ENCODE data around the gene PNMA3. TPM values are rescaled to one million over a fixed set of nuclear protein-coding genes. Genes with fewer than 3 reads are reported as not detected.

Gene PNMA3
- total RNA-seq, 1 experiment from 2014 or later, result 0.41 TPM

DNA sequence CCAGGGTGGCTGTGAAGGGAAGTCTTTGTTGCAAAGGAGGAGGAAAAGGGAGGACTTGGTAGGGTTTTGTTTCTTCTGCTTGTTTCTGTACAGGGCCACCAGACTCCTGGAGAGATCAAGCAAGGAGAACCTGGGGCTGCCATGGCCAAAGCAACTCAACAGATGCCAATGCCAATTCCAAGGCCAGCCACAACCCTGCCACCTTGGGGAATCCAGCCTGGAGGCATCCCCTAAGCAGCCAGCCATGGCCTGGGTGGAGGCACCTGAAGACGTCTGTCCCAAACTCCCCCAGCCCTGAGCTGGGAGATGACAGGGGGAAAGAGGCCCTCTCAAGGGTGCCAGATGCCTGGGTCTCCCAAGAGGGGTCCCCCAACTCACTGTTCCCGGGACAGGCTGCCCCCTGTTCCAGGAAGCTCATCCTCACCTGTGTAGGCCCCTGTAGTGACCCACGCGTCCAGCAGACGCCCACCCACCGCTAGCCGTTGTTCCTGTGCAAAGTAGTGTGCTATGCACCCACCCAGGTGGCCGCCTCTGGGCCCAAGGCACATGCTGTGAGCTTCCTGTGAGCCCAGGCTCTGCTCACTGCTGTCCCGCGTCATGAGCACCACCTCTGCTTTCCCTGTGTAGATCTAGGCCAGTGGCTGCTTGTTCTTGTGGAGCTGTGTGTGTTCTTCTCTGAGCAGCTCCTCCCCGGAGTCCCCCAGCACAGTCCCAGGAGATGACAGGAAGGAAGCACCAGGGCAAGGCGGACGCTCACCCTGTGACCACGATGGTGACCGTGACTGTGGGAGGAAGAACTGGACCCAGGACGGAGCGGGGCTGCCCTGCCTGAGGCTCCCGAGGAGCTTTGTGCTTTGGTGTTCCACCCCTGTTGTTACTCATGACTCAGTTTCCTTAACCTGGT is 3.2 kb downstream of the PNMA3 start:
- no peak overlapping the region for H3K4me3 ChIP-seq (ENCODE audit: low read depth in 2 of 2, low read length in 2 of 2)
- H3K27ac ChIP-seq (ENCODE audit: low read length), result no peak overlapping the region
- no peaks in the 10 kb centered on the region for H3K9me3 ChIP-seq (ENCODE audit: control insufficient read depth, insufficient read depth, low read depth, low read length)
- ATAC-seq, result no peak
- in situ Hi-C loops (cut with HindIII; ENCODE audit: low pct_unique_long_range_greater_than_20kb, low sequenced_read_pairs) (no loop called here), intact Hi-C loops (cut with micrococcal nuclease; ENCODE audit: unreplicated experiment) (no loop called here)
- peaks cover 11% of the 10 kb centered on the region for H3K27me3 ChIP-seq (ENCODE audit: control insufficient read depth, insufficient read depth, low read length)
- TF ChIP-seq POLR2AphosphoS5 (IDR thresholded peaks at IDR 0.05; ENCODE audit: low read depth, low read length) (no peak), TCF7L2 (IDR thresholded peaks at IDR 0.05; ENCODE audit: low read depth, low read length) (no peak), SIN3A (IDR thresholded peaks at IDR 0.05; ENCODE audit: borderline replicate concordance, insufficient read depth, low read depth, low read length) (no peak)
- TF ChIP-seq, protein P1, sequence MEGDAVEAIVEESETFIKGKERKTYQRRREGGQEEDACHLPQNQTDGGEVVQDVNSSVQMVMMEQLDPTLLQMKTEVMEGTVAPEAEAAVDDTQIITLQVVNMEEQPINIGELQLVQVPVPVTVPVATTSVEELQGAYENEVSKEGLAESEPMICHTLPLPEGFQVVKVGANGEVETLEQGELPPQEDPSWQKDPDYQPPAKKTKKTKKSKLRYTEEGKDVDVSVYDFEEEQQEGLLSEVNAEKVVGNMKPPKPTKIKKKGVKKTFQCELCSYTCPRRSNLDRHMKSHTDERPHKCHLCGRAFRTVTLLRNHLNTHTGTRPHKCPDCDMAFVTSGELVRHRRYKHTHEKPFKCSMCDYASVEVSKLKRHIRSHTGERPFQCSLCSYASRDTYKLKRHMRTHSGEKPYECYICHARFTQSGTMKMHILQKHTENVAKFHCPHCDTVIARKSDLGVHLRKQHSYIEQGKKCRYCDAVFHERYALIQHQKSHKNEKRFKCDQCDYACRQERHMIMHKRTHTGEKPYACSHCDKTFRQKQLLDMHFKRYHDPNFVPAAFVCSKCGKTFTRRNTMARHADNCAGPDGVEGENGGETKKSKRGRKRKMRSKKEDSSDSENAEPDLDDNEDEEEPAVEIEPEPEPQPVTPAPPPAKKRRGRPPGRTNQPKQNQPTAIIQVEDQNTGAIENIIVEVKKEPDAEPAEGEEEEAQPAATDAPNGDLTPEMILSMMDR (IDR thresholded peaks at IDR 0.05), result no peak
- TF ChIP-seq, protein P2, sequence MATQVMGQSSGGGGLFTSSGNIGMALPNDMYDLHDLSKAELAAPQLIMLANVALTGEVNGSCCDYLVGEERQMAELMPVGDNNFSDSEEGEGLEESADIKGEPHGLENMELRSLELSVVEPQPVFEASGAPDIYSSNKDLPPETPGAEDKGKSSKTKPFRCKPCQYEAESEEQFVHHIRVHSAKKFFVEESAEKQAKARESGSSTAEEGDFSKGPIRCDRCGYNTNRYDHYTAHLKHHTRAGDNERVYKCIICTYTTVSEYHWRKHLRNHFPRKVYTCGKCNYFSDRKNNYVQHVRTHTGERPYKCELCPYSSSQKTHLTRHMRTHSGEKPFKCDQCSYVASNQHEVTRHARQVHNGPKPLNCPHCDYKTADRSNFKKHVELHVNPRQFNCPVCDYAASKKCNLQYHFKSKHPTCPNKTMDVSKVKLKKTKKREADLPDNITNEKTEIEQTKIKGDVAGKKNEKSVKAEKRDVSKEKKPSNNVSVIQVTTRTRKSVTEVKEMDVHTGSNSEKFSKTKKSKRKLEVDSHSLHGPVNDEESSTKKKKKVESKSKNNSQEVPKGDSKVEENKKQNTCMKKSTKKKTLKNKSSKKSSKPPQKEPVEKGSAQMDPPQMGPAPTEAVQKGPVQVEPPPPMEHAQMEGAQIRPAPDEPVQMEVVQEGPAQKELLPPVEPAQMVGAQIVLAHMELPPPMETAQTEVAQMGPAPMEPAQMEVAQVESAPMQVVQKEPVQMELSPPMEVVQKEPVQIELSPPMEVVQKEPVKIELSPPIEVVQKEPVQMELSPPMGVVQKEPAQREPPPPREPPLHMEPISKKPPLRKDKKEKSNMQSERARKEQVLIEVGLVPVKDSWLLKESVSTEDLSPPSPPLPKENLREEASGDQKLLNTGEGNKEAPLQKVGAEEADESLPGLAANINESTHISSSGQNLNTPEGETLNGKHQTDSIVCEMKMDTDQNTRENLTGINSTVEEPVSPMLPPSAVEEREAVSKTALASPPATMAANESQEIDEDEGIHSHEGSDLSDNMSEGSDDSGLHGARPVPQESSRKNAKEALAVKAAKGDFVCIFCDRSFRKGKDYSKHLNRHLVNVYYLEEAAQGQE (IDR thresholded peaks at IDR 0.05; ENCODE audit: insufficient read depth in 1 of 2, low read depth in 2 of 2, low read length in 1 of 2), result no peak
- no peaks in the 10 kb centered on the region for H3K36me3 ChIP-seq (ENCODE audit: control insufficient read depth, insufficient read depth, low read length)
- H3K4me1 ChIP-seq (ENCODE audit: control insufficient read depth, insufficient read depth, low read length), result no peaks in the 10 kb centered on the region
- CTCF ChIA-PET, result no interaction called here
- no peak for DNase-seq (ENCODE audit: low read depth, low spot score)
- no TSS peak for BruUV-seq (replicated peaks)
- POLR2A ChIA-PET, result no interaction called here

DNA sequence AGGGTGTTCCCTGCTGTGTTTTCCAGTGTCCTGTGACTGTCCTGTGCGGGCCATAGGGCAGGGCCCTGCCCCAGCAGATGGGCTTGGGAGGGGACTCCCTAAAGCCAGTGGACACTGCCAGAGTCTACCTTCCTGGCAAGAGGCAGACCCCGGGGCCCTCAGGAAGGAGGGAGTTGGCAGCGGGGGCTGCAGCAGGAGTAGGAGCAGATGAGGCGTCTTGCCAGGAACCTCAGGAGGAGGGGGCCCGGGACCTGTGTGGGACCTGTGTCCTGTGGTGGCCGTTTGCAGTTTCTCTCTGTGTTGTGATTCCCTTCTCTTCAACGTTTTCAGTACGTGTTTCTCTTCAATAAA is 3.8 kb downstream of the PNMA3 start:
- ATAC-seq (no peak), DNase-seq (ENCODE audit: low read depth, low spot score) (no peak)
- in situ Hi-C loops (cut with HindIII; ENCODE audit: low pct_unique_long_range_greater_than_20kb, low sequenced_read_pairs), result no loop called here
- no TSS peak for BruUV-seq (replicated peaks)
- Histone ChIP-seq H3K4me1 (ENCODE audit: control insufficient read depth, insufficient read depth, low read length) (no peaks in the 10 kb centered on the region), H3K27ac (ENCODE audit: low read length) (no peak overlapping the region), H3K9me3 (ENCODE audit: control insufficient read depth, insufficient read depth, low read depth, low read length) (no peaks in the 10 kb centered on the region), H3K4me3 (ENCODE audit: low read depth in 2 of 2, low read length in 2 of 2) (no peak overlapping the region), H3K36me3 (ENCODE audit: control insufficient read depth, insufficient read depth, low read length) (no peaks in the 10 kb centered on the region), H3K27me3 (ENCODE audit: control insufficient read depth, insufficient read depth, low read length) (peaks cover 6% of the 10 kb centered on the region)
- intact Hi-C loops (cut with micrococcal nuclease; ENCODE audit: unreplicated experiment), result no loop called here
- POLR2A ChIA-PET, result no interaction called here
- CTCF ChIA-PET, result no interaction called here
- TF ChIP-seq, protein P2 (IDR thresholded peaks at IDR 0.05; ENCODE audit: insufficient read depth in 1 of 2, low read depth in 2 of 2, low read length in 1 of 2), result no peak
- TF ChIP-seq POLR2AphosphoS5 (IDR thresholded peaks at IDR 0.05; ENCODE audit: low read depth, low read length), result no peak

Data from Panc1 (cell line).